A549 treated with GW870086 at 1 μM for 4 hours (cell line): ENCODE data around the gene BNIP5. TPM values are rescaled to one million over a fixed set of nuclear protein-coding genes. Genes with fewer than 3 reads are reported as not detected.

Experiments used
- total RNA-seq: library from RNA; stranded (reverse); fragments of 200-300 nt; extraction: Qiagen RNA extraction; gene quantifications from 5 replicates; pipeline ENCODE4 v1.2.3, GENCODE V29; 2022; ENCODE audit warnings: low read depth

BNIP5 gene, protein sequence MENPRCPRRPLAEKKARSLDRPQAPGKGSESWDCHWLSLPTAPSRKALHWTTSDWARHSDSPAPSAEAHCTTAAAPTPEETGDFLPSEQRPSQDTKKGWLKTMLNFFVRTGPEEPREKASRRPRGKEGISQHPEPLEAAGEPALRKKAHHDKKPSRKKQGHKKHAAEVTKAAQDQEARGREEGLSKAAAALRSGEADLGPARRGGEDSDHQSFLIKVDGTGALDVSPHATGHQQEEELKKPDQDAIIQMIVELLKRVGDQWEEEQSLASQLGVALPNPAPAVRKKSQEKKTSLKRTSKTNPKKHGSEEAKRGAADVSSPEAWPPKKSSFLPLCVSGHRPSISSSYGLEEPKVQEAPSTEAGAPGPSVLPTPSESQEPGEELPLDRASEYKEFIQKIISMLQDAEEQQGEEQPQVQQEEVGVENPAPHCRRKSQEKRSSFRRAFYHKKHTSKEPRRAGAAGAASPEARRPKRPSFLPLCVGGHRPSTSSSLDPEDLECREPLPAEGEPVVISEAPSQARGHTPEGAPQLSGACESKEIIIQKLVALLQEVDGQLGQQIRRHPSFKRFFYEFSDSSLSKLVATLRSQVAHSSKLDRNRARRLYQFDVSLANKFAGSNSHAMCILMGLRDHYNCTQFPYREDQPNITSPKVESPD
- total RNA-seq = 0.06 TPM in 1 of 5 replicates, not detected in the others

GRCh38 chr6:36336779-36337241 is at the start of gene BNIP5:
BNIP5 (minus strand) TSS chr6:36336888; CDS start chr6:36330690, 6,198 bp downstream.

DNA sequence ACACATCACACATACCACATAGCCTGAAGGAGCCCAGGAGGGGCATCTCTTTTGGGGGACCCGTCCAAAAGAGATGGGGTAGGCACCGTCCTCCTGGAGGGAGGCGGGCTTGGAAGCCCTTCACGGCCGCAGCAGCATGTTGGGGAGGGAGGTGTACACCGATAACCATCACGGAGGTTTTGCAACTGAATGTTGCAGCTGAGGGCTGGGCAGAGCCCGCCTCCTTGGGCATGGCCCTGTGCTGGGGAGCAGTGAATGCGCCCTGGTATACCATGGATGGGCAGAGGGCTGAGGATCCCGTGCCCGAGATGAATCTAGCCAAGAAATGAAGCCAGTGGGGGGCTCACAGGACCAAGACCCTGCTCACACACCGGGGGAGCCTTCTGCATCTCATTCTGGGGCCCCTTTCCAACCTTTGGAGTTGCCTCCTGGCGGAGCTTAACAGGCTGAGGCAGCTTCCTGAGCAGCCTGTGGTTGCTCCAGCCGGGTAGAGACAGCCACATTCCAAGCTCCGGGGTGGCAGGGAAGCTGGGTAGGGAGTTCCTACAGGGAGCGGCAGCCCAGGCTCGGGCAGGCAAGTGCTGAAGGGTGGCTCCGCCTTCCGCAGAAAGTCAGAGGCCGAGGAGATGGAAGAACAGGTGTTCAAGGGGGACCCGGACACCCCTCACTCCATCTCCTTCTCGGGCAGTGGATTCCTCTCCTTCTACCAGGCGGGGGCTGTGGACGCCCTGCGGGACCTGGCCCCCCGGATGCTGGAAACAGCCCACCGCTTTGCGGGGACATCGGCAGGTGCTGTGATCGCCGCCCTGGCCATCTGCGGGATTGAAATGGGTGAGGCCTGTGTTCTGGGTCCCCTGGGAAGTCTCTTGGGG is 66.6 kb downstream of the BNIP5 start, which contains the start of gene PNPLA1:
TSS of gene PNPLA1 (plus strand) at position 227 of the 872 bp plus-strand sequence. CDS start at position 627, 400 bp downstream.

Other genes starting within 250 kb of the BNIP5 start
- gene MAPK13, start 206.4 kb downstream of the BNIP5 start, total RNA-seq = 0.63 to 0.96 TPM (median 0.79 TPM) in 5 replicates
- 8.4 to 10.5 TPM (median 9.6 TPM) in 5 replicates for gene BRPF3, start 140.1 kb downstream of the BNIP5 start, total RNA-seq
- gene PNPLA1, start 66.8 kb downstream of the BNIP5 start, total RNA-seq = not detected in 5 replicates
- 0.15 to 0.29 TPM (median 0.18 TPM) in 3 of 5 replicates, not detected in the others for gene ETV7, start 50.8 kb upstream of the BNIP5 start, total RNA-seq
- not detected in 5 replicates for gene PXT1, start 106.0 kb upstream of the BNIP5 start, total RNA-seq
- gene KCTD20, start 106.1 kb upstream of the BNIP5 start, total RNA-seq = 15.1 to 19.7 TPM (median 18.1 TPM) in 5 replicates
- 15.5 to 16.9 TPM (median 15.9 TPM) in 5 replicates for gene STK38, start 210.6 kb upstream of the BNIP5 start, total RNA-seq